HG03025 (cell line): ENCODE results near the gene TMPRSS13.

Experiments
- ATAC-seq: cut with Tn5 transposase; IDR thresholded peaks from one replicate; pipeline ENCODE4 v1.9.1; 2021; ENCODE audit warnings: mild to moderate bottlenecking, moderate library complexity; ENCODE audit not compliant: unreplicated experiment, low FRiP score

TMPRSS13 gene

GRCh38 chr11:117914991-117915618, 14.1 kb downstream of the TMPRSS13 start:
- no peak for ATAC-seq

- no peak for ATAC-seq
Measured at GRCh38 chr11:117914398-117914761, 14.8 kb downstream of the TMPRSS13 start.

GRCh38 chr11:117913736-117914397, 15.3 kb downstream of the TMPRSS13 start:
- ATAC-seq = no peak

GRCh38 chr11:117912497-117912896, 16.7 kb downstream of the TMPRSS13 start:
- ATAC-seq = no peak

- no peak for ATAC-seq
Measured at GRCh38 chr11:117911694-117912093, 17.5 kb downstream of the TMPRSS13 start.

- no peak for ATAC-seq
Measured at GRCh38 chr11:117910941-117911655, 18.1 kb downstream of the TMPRSS13 start.

GRCh38 chr11:117910525-117910924, 18.7 kb downstream of the TMPRSS13 start:
- no peak for ATAC-seq

- no peak for ATAC-seq
Measured at GRCh38 chr11:117909611-117910382, 19.4 kb downstream of the TMPRSS13 start.

GRCh38 chr11:117908959-117909610, 20.1 kb downstream of the TMPRSS13 start:
- no peak for ATAC-seq

GRCh38 chr11:117908109-117908895, 20.9 kb downstream of the TMPRSS13 start:
- ATAC-seq = no peak

- ATAC-seq = no peak
Measured at GRCh38 chr11:117907276-117908108, 21.7 kb downstream of the TMPRSS13 start.

GRCh38 chr11:117906710-117907109, 22.5 kb downstream of the TMPRSS13 start:
- no peak for ATAC-seq

GRCh38 chr11:117906126-117906525, 23.1 kb downstream of the TMPRSS13 start:
- ATAC-seq = no peak

GRCh38 chr11:117905524-117905923, 23.7 kb downstream of the TMPRSS13 start:
- no peak for ATAC-seq

- no peak for ATAC-seq
Measured at GRCh38 chr11:117903505-117904382, 25.5 kb downstream of the TMPRSS13 start.

GRCh38 chr11:117902001-117902845, 27.0 kb downstream of the TMPRSS13 start:
- no peak for ATAC-seq

GRCh38 chr11:117901601-117902000, 27.6 kb downstream of the TMPRSS13 start:
- ATAC-seq = no peak
